Skeletal muscle tissue (tissue), 4 donors: Measurements from ENCODE around the gene MMGT1. TPM values are rescaled to one million over a fixed set of nuclear protein-coding genes. Genes with fewer than 3 reads are reported as not detected.

Experiments used
- H3K27ac ChIP-seq: one replicate; pipeline ENCODE4 v1.7.0; 2013; ENCODE audit warnings: mild to moderate bottlenecking, low read depth, low read length, inconsistent platforms
- H3K27me3 ChIP-seq, 3 donors: one replicate each; pipeline ENCODE4 v1.7.0; 2013; ENCODE audit warnings: low read length in 3 of 3; ENCODE audit not compliant: control insufficient read depth in 3 of 3, insufficient read depth in 3 of 3
- H3K36me3 ChIP-seq, 3 donors: one replicate each; pipeline ENCODE4 v1.7.0; 2013; ENCODE audit warnings: low read length in 3 of 3; ENCODE audit not compliant: control insufficient read depth in 3 of 3, insufficient read depth in 3 of 3
- H3K4me1 ChIP-seq, 3 donors: one replicate each; pipeline ENCODE4 v1.7.0; 2013; ENCODE audit warnings: low read length in 3 of 3, mild to moderate bottlenecking in 3 of 3; ENCODE audit not compliant: control insufficient read depth in 3 of 3, insufficient read depth in 3 of 3
- H3K4me3 ChIP-seq, 3 donors: one replicate each; pipeline ENCODE4 v1.7.0; 2013; ENCODE audit warnings: low read length in 3 of 3
- H3K9ac ChIP-seq, 3 donors: one replicate each; pipeline ENCODE4 v1.7.0; 2013; ENCODE audit warnings: low read length in 3 of 3, mild to moderate bottlenecking in 3 of 3, moderate library complexity in 2 of 3, low read depth in 1 of 3
- H3K9me3 ChIP-seq, 3 donors: one replicate each; pipeline ENCODE4 v1.7.0; 2013; ENCODE audit warnings: low read length in 3 of 3; ENCODE audit not compliant: control insufficient read depth in 3 of 3
- total RNA-seq: library from RNA; depleted of rRNA; stranded (reverse); fragments of >200 nt; gene quantifications from one replicate; pipeline ENCODE4 v1.2.3, GENCODE V29; 2014
- donor health status: Osteomylitis.

Gene MMGT1
- total RNA-seq, 1 donor from 2014 or later = 11.0 TPM

DNA sequence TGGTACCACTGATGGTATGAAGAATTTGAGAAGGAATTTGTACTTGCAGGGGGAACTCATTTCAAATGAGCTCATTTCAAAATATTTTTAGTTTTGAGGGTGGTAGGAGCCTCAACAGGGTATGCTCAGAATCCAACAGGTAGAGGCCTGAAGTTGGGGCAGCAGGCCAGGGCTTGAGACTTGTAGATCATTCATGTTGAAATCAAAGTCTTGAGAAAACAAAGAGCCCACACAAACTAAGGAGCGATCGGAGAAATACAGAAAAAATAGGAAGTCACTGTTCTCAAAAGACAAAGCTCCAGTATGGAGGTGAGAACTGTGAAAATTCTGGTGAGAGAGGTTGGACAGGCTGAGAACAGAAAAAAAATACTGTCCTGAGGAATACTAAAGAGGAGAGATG, 10.5 kb upstream of the MMGT1 start:
- H3K4me1 ChIP-seq = peaks cover 0 to 10% (median 3%) of the 10 kb centered on the region in 3 donors
- no peaks in the 10 kb centered on the region for H3K36me3 ChIP-seq
- H3K9me3 ChIP-seq = no peaks in the 10 kb centered on the region
- H3K9ac ChIP-seq = peak overlapping the region in 1 of 3 donors; percentile 14
- H3K4me3 ChIP-seq = peak overlapping the region in 1 of 3 donors; percentile 87
- peak overlapping the region; percentile 55 for H3K27ac ChIP-seq
- H3K27me3 ChIP-seq = no peaks in the 10 kb centered on the region

DNA sequence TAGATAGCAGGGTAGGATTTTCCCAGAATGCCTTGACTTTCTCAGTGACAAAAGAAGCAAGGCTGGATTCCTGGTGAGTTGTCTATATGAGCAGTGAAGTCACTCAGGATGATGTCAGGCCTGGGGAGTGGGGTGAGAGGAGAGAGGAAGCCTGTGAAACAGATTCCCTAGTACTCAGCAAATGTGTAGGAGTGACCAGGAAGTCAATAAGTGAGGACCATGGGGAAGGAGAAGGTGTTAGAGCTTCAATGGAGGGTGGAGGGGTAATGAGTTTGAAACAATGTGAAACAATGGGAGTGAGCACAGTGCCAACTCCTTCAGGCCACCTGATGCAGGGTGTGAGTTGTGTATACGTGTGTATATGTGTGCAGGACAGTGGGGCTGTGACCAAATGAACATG, 9.1 kb upstream of the MMGT1 start:
- Histone ChIP-seq H3K4me1 (peaks cover 0 to 10% (median 3%) of the 10 kb centered on the region in 3 donors), H3K9ac (no peak overlapping the region), H3K27me3 (no peaks in the 10 kb centered on the region), H3K9me3 (no peaks in the 10 kb centered on the region), H3K27ac (no peak overlapping the region), H3K4me3 (no peak overlapping the region), H3K36me3 (no peaks in the 10 kb centered on the region)

DNA sequence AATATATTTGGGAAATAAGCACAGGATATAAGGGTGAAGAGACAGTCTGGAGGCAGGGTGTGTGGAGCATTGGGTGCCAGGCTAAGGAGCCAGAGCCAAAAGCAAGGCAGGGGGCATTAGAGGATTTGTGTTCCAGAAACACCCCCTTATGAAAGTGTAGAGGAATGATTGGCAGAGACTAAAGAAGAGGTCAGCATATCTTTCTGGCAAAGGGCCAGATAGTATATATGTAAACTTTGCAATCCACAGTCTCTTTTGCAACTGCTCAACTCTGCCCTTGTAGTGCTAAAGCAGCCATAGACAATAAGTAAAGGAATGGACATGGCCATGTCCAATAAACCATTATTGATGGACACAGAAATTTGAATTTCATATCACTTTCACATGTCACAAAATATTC, 7.9 kb upstream of the MMGT1 start:
- no peak overlapping the region for H3K4me3 ChIP-seq
- no peak overlapping the region for H3K27ac ChIP-seq
- H3K9me3 ChIP-seq = no peaks in the 10 kb centered on the region
- peaks cover 0 to 7% (median 3%) of the 10 kb centered on the region in 3 donors for H3K4me1 ChIP-seq
- H3K9ac ChIP-seq = no peak overlapping the region
- no peaks in the 10 kb centered on the region for H3K36me3 ChIP-seq
- H3K27me3 ChIP-seq = no peaks in the 10 kb centered on the region

DNA sequence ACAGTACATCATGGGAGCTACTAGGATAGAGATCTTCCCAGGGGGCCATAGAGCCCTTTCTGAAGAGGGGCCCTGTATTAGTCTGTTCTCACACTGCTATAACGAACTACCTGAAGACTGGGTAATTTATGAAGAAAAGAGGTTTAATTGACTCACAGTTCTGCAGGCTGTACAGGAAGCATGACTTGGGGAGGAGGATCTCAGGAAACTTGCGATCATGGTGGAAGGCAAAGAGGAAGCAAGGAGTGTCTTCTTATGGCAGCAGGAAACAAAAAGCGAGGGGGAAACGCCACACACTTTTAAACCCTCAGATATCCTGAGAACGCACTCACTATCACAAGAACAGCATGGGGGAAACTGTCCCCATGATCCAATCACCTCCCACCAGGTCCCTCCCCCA, 7.2 kb upstream of the MMGT1 start:
- Histone ChIP-seq H3K9me3 (no peaks in the 10 kb centered on the region), H3K9ac (no peak overlapping the region), H3K36me3 (no peaks in the 10 kb centered on the region), H3K27ac (no peak overlapping the region), H3K27me3 (no peaks in the 10 kb centered on the region), H3K4me3 (no peak overlapping the region), H3K4me1 (peaks cover 0 to 7% (median 3%) of the 10 kb centered on the region in 3 donors)

DNA sequence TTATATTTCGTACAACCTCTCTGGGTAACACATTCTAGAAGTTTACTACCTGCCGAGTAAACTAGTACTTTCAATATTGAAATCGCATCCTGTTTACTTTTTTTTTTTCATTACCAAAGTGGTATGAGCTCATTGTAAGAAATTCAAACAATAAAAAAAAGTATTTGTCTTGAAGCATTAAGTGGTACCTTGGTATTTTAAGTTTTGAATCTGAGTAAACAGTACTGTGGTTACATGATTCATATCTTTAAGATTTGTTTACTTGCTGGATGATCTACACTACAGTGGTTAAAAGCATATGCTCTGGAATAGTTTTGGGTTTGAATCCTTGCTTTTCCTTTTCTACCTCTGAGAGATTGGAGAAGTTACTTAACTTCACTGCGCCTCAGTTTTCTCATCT, 3.8 kb upstream of the MMGT1 start:
- Histone ChIP-seq H3K9me3 (no peaks in the 10 kb centered on the region), H3K4me3 (no peak overlapping the region), H3K9ac (no peak overlapping the region), H3K4me1 (peaks cover 4 to 5% (median 4%) of the 10 kb centered on the region in 3 donors), H3K27me3 (no peaks in the 10 kb centered on the region), H3K27ac (no peak overlapping the region), H3K36me3 (no peaks in the 10 kb centered on the region)

DNA sequence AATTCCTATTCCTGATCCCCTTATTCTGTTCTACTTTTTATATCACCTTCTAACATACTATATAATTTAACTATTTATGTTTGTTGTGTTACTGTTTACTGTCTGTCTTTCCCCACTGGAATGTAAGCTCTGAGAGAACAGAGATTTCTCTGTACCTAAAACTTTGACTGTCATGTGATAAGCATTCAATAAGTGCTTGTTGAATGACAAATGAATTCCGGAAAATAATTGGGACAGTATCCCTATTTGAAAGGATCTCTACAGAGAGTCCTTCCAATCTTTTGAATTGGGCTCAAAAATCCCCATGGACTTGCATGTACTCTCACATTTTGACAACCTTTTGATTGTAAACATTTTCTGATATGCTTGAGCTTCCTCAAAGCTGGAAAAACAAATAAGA, 1.6 kb upstream of the MMGT1 start:
- H3K27me3 ChIP-seq = no peaks in the 10 kb centered on the region
- H3K4me3 ChIP-seq = no peak overlapping the region
- H3K27ac ChIP-seq = no peak overlapping the region
- peaks cover 5 to 10% (median 9%) of the 10 kb centered on the region in 3 donors for H3K4me1 ChIP-seq
- H3K9ac ChIP-seq = no peak overlapping the region
- H3K36me3 ChIP-seq = no peaks in the 10 kb centered on the region
- H3K9me3 ChIP-seq = no peaks in the 10 kb centered on the region

DNA sequence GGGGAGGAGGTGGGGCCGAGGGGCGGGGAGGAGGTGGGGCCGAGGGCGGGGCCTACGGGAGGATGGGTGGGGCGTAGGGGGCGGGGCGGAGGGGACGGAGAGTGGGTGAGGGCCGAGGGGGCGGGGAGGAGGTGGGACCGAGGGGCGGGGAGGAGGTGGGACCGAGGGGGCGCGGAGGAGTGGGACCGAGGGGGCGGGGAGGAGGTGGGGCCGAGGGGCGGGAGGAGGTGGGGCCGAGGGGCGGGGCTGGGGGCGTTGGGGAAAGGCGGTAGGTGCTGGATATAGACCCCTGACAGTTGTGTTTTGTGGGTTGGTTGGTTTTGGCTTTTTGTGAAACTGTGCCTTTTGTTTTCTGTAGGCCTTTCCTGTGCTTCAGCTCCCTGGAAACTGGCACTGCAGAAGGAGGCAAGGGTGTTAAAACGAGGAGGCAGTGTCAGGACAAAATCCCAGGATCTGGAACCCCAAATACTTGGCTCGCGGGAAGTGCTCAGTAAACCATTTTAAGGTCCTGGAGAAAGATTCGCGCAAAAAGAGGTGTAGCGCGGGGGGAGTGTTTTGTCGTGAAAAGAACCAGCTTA, 580 bp upstream of the MMGT1 start:
- no peaks in the 10 kb centered on the region for H3K27me3 ChIP-seq
- H3K27ac ChIP-seq = no peak overlapping the region
- H3K4me3 ChIP-seq = peak overlapping the region; percentile 31 to 66 (median 39)
- H3K4me1 ChIP-seq = peaks cover 5 to 10% (median 9%) of the 10 kb centered on the region in 3 donors
- H3K9me3 ChIP-seq = no peaks in the 10 kb centered on the region
- H3K36me3 ChIP-seq = no peaks in the 10 kb centered on the region
- H3K9ac ChIP-seq = peak overlapping the region in 2 of 3 donors; percentile 46 to 51

DNA sequence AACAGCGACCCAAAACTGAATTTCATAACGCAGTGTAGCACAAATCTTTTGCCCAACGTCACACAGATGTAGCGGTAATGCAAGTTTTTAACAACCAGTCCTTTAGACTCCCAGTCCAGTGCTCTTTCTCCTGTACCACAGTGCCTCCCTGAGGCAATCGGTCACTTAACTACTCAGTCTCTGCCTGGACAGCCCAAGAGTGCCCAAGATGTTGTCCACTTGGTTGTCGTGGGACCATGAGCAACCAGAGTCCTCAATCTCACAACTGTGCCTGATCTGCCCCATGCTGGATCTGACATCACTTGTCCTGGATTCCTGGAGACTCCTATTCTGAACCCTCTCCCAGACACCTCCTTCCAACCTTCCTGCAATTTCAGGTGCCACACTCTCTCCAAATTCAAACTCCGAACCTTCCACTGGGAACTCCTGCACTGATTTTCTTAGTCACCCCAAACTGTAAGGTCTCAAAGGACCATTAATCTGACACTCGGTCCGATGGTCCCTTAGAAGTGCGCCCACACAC, 702 bp downstream of the MMGT1 start:
- no peaks in the 10 kb centered on the region for H3K36me3 ChIP-seq
- H3K4me3 ChIP-seq = peak overlapping the region; percentile 74 to 93 (median 85)
- no peaks in the 10 kb centered on the region for H3K27me3 ChIP-seq

DNA sequence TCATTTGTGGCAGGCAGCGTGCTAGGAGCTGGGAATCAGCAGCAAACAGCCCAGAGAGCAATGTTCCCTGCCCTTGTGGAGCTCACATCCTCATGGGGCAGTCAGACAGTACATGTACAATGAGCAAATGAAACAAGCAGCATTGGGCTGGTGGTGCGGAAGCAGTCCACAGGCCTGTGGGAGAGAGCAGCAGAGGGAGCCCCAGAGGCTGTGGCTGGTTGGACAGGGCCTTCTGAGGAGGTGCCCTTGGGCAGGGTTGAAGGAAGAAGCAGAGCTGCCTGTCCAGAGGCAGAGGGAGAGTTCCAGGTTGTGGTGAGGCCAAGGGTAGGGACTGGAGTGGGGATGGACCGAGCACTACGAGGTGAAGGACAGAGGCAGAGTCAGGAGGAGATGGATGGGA, 22.5 kb downstream of the MMGT1 start:
- H3K9ac ChIP-seq = no peak overlapping the region
- no peak overlapping the region for H3K4me3 ChIP-seq
- no peaks in the 10 kb centered on the region for H3K27me3 ChIP-seq
- H3K27ac ChIP-seq = no peak overlapping the region
- H3K36me3 ChIP-seq = no peaks in the 10 kb centered on the region
- H3K4me1 ChIP-seq = no peaks in the 10 kb centered on the region
- H3K9me3 ChIP-seq = no peaks in the 10 kb centered on the region

More for the DNA sequence above, 702 bp downstream of the MMGT1 start:
- H3K9me3 ChIP-seq = no peaks in the 10 kb centered on the region
- peak overlapping the region; percentile 83 to 91 (median 87) for H3K9ac ChIP-seq
- H3K4me1 ChIP-seq = peaks cover 5 to 10% (median 9%) of the 10 kb centered on the region in 3 donors
- peak overlapping the region; percentile 90 for H3K27ac ChIP-seq

DNA sequence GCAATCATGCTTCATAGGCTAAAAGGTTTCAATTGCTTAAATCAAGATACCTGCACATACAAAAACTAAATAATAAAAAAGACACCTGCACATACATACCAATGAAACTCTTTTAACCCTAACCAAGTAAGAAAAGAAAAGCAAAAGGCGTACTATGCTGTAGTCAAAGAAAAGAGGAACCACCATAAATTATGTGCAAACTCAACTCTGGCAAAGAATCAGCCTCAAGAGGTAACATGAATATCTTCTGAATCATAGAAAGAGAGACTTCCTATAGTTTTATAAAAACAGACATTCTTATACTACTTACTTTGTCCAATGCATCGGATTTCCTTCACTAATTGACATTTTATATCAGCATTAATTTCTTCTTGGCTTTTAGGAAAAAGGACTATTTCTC, 29.3 kb downstream of the MMGT1 start:
- H3K9me3 ChIP-seq = no peaks in the 10 kb centered on the region
- no peaks in the 10 kb centered on the region for H3K4me1 ChIP-seq
- no peaks in the 10 kb centered on the region for H3K27me3 ChIP-seq
- no peak overlapping the region for H3K9ac ChIP-seq
- H3K4me3 ChIP-seq = no peak overlapping the region
- H3K27ac ChIP-seq = no peak overlapping the region
- H3K36me3 ChIP-seq = no peaks in the 10 kb centered on the region
